ENCODE results near the gene TEX14. TPM values are rescaled to one million over a fixed set of nuclear protein-coding genes. Genes with fewer than 3 reads are reported as not detected.

TEX14 gene
- total RNA-seq, 2 donors from 2014 or later, result 0.92 TPM; not detected in 1

- DNase-seq (ENCODE audit: low spot score) (no peak), ATAC-seq (ENCODE audit: insufficient number of reproducible peaks, low FRiP score, low read depth) (no peak)
- Histone ChIP-seq H3K4me1 (ENCODE audit: control insufficient read depth in 1 of 2, low read depth in 2 of 2) (no peaks in the 10 kb centered on the region), H3K9me3 (no peaks in the 10 kb centered on the region), H3K36me3 (peaks cover 5% of the 10 kb centered on the region), H3K27me3 (replicated peaks; ENCODE audit: insufficient read depth) (no peaks in the 10 kb centered on the region), H3K27ac (no peak overlapping the region), H3K4me3 (no peak overlapping the region)
- no peak for TF ChIP-seq CTCF (IDR thresholded peaks at IDR 0.05)
Measured at GRCh38 chr17:58703916-58704286, 12.1 kb upstream of the TEX14 start.

- H3K4me1 ChIP-seq (ENCODE audit: control insufficient read depth in 1 of 2, low read depth in 2 of 2), result no peaks in the 10 kb centered on the region
- H3K36me3 ChIP-seq, result peaks cover 5% of the 10 kb centered on the region
- TF ChIP-seq CTCF (IDR thresholded peaks at IDR 0.05), result no peak
Measured at GRCh38 chr17:58703137-58703915, 11.5 kb upstream of the TEX14 start.

GRCh38 chr17:58702708-58703107, 10.9 kb upstream of the TEX14 start:
- ATAC-seq (ENCODE audit: insufficient number of reproducible peaks, low FRiP score, low read depth), result no peak
- no peaks in the 10 kb centered on the region for H3K4me1 ChIP-seq (ENCODE audit: control insufficient read depth in 1 of 2, low read depth in 2 of 2)
- no peaks in the 10 kb centered on the region for H3K27me3 ChIP-seq (replicated peaks; ENCODE audit: insufficient read depth)
- H3K27ac ChIP-seq, result no peak overlapping the region
- H3K4me3 ChIP-seq, result no peak overlapping the region
- peaks cover 5% of the 10 kb centered on the region for H3K36me3 ChIP-seq
- no peaks in the 10 kb centered on the region for H3K9me3 ChIP-seq
- no peak for TF ChIP-seq CTCF (IDR thresholded peaks at IDR 0.05)
- no peak for DNase-seq (ENCODE audit: low spot score)

More at GRCh38 chr17:58703137-58703915, 11.5 kb upstream of the TEX14 start:
- H3K27ac ChIP-seq, result no peak overlapping the region
- H3K9me3 ChIP-seq, result no peaks in the 10 kb centered on the region
- no peaks in the 10 kb centered on the region for H3K27me3 ChIP-seq (replicated peaks; ENCODE audit: insufficient read depth)
- ATAC-seq (ENCODE audit: insufficient number of reproducible peaks, low FRiP score, low read depth) (no peak), DNase-seq (ENCODE audit: low spot score) (no peak)
- H3K4me3 ChIP-seq, result no peak overlapping the region

GRCh38 chr17:58702045-58702476, 10.2 kb upstream of the TEX14 start:
- Histone ChIP-seq H3K36me3 (peaks cover 5% of the 10 kb centered on the region), H3K9me3 (no peaks in the 10 kb centered on the region), H3K4me1 (ENCODE audit: control insufficient read depth in 1 of 2, low read depth in 2 of 2) (no peaks in the 10 kb centered on the region), H3K27ac (no peak overlapping the region), H3K27me3 (replicated peaks; ENCODE audit: insufficient read depth) (no peaks in the 10 kb centered on the region), H3K4me3 (no peak overlapping the region)
- ATAC-seq (ENCODE audit: insufficient number of reproducible peaks, low FRiP score, low read depth) (no peak), DNase-seq (ENCODE audit: low spot score) (no peak)
- no peak for TF ChIP-seq CTCF (IDR thresholded peaks at IDR 0.05)

GRCh38 chr17:58699771-58700170, 7.9 kb upstream of the TEX14 start:
- peaks cover 5% of the 10 kb centered on the region for H3K36me3 ChIP-seq
- no peak for TF ChIP-seq CTCF (IDR thresholded peaks at IDR 0.05)
- H3K27me3 ChIP-seq (replicated peaks; ENCODE audit: insufficient read depth), result no peaks in the 10 kb centered on the region
- DNase-seq (ENCODE audit: low spot score) (no peak), ATAC-seq (ENCODE audit: insufficient number of reproducible peaks, low FRiP score, low read depth) (no peak)
- no peaks in the 10 kb centered on the region for H3K9me3 ChIP-seq
- H3K4me3 ChIP-seq, result no peak overlapping the region
- no peak overlapping the region for H3K27ac ChIP-seq
- H3K4me1 ChIP-seq (ENCODE audit: control insufficient read depth in 1 of 2, low read depth in 2 of 2), result no peaks in the 10 kb centered on the region

Data from thoracic aorta (tissue), 2 donors.